GM12872 (cell line): ENCODE data around the gene ALMS1.
A peak's percentile ranks its signal among the peaks of the same experiment; 100 is the strongest.

Experiments
- CTCF ChIP-seq: IDR thresholded peaks from 3 replicates; pipeline ENCODE4 v1.5.1; 2011; ENCODE audit warnings: low read depth, mild to moderate bottlenecking, low read length, moderate library complexity; ENCODE audit not compliant: insufficient read depth

The ALMS1 gene

GRCh38 chr2:73614997-73615396 lies 229.4 kb downstream of the ALMS1 start:
- TF ChIP-seq CTCF, result no peak

GRCh38 chr2:73619925-73620324 lies 234.3 kb downstream of the ALMS1 start:
- TF ChIP-seq CTCF, result peak; percentile 50

GRCh38 chr2:73630662-73631266 lies 245.1 kb downstream of the ALMS1 start:
- TF ChIP-seq CTCF, result peak; percentile 55

- TF ChIP-seq CTCF, result no peak
Observed at GRCh38 chr2:73638429-73638828, 252.8 kb downstream of the ALMS1 start.

- no peak for TF ChIP-seq CTCF
Observed at GRCh38 chr2:73640511-73640911, 254.9 kb downstream of the ALMS1 start.

- no peak for TF ChIP-seq CTCF
Observed at GRCh38 chr2:73640946-73641766, 255.5 kb downstream of the ALMS1 start.

- TF ChIP-seq CTCF, result no peak
Observed at GRCh38 chr2:73641767-73642062, 256.1 kb downstream of the ALMS1 start.
